ENCODE measurements around the gene TWSG1. TPM values are rescaled to one million over a fixed set of nuclear protein-coding genes. Genes with fewer than 3 reads are reported as not detected.

The TWSG1 gene
- total RNA-seq, result 50.1 TPM

DNA sequence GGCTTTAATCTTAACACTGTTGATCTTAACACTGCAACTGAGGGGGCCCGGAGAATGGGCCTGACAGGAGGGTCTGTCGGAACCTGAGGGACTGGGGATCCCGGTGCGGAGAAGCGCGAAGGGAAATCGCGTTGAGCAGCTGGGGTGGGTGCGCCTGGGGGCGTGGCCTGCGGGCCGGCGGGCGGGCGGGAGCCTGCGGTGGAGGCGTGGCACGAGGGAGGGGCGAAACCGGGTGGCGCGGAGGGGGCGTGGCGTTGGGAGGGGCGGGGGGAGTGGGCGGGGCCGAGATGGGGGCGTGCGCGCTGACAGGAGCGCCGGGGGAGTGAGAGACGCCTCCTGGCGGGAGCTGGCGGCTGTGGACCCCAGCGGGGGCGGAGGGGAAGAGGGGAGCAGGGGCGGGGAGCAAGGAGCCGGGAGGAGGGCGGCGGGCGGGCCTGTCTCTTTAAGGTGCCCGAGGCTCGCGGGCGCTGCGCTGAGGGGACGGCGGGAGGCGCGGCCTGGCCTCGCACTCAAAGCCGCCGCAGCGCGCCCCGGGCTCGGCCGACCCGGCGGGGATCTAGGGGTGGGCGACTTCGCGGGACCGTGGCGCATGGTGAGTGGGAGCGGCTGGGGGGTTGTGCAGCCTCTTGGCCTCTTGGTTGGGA, at the start of gene TWSG1:
Gene TWSG1, plus strand, starts transcription at position 445 of the 644 bp plus-strand sequence. CDS start 2,457 bp downstream, outside the sequence.
- peak; percentile 95 for DNase-seq

DNA sequence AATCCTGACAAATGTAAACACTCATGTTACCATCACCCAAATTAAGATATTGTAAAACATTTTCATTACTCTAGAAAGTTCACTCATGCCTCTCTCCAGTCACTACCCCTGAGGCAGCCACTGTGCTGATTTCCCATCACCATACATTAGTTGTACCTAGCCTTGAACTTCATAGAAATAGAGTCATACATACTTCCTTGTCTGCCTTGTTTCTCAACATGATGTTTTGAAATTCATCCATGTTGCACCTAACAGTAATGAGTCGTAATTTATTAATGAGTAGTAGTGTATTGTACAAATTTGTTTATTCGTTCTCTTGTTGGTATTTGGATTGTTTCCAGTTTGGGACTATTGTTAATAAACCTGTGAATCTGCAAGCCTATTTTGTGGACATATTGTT, 49.0 kb upstream of the TWSG1 start:
- DNase-seq, result peak; percentile 2

DNA sequence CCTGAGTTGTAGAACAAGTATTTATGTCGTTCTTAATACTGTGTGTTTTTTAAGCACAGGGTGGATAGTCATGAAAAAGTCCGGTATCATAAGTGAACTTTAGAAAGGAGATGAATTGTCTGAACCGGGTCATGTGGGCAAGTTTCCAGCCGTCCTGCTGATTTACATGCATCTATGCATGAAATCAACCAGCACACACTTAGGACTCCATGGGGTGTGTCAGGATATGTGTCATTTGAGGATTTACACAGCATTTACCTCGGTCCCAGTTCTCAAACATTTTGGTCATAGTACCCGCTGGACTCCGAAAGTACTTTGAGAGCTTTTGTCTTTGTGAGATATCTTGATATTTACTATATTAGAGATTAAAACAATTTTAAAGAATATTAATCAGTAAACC, 47.5 kb upstream of the TWSG1 start:
- DNase-seq, result no peak

DNA sequence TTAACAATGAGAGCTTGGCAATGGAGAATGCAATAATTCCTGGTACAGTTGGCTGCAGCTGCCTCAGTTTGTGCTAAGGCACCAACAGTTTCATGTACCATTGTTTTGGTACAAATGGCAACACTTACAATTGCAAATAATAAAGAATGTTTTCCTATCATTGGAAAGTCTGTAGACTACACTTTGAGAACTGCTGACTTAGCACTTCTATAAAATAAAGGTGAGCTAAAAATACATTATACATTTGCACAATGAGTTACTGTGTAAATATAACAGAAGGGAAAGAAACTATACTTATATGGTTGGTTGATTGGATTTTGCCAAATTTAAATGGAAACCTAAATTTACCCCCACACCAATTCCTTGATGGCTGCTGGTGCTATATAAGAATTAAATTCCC, 44.9 kb upstream of the TWSG1 start:
- no peak for DNase-seq

DNA sequence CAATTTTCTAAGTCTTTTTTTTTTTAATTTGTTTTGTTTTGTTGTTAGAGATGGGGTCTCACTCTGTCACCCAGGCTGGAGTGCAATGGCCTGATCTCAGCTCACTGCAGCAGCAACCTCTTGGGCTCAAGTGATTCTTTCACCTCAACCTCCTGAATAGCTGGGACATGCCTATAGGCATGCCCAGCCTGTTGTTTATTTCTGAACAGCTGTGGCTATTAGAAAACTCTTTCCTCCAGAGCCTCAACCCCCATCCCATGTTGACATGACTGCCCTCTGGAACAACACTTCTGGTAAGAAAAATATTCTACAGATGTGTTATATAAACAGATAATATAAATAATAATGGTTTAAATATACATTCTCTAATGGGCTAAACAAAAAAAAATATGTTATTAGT, 44.4 kb upstream of the TWSG1 start:
- DNase-seq, result no peak

DNA sequence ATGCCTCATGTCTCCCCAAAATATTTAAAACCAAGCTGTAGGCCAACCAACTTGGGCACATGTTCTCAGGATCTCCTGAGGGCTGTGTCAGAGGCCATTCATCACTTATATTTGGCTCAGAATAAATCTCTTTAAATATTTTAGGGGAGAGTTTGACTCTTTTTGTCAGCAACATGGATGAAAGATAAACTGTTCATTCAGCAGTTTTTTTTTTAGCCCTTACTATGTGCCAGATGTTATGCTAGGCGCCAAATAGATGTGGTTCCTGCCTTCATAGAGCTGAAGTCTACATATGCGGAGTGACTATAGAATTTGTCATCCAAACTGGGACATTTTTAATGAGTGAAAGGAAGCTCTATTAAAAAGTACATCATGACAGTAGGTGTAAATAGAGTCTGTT, 42.5 kb upstream of the TWSG1 start:
- no peak for DNase-seq

DNA sequence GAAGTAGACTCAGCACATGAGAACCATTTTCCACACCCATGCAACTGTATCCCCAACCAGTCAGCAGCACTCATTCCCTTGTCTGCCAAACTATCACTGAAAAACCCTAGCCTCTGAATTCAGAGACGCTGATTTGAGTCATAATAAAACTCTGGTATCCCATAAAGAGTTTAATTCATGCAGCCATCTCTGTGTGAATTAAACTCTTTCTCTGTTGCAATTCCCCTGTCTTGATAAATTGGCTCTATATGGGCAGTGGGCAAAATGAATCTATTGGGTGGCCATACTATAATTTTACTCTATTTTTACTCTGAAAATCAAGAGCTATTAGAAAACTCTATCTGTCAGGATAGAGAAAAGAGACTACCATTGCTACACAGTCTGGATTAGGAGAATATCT, 40.6 kb upstream of the TWSG1 start:
- no peak for DNase-seq

DNA sequence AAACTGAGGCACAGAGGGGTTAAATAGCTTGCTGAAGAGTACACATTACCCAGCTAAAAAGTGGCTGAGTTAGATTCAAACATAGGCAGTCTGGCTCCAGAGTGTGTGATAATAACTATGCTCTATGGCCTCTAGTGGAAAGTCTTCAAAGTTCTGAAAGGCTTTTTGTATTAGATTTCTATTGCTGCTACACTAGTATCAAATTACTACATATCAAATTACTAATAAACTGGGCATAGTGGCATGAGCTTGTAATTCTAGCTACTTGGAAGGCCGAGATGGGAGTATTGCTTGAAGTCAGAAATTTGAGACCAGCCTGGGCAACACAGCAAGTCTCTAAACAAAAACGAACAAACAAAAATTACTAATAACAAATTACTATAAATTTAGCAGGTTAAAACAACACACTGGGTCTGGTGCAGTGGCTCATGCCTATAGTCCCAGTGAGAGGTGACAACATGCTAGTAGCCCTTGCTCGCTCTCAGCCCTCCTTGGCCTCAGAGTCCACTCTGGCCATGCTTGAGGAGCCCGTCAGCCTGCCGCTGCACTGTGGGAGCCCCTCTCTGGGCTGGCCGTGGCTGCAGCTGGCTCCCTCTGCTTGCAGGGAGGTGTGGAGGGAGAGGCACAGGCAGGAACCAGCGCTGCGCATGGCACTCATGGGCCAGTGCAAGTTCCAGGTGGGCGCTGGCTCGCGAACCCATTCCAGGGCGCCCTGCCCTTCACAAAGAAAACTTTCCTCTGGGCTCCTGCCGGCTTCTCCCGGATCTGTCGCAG, 38.2 kb upstream of the TWSG1 start:
- DNase-seq, result no peak

DNA sequence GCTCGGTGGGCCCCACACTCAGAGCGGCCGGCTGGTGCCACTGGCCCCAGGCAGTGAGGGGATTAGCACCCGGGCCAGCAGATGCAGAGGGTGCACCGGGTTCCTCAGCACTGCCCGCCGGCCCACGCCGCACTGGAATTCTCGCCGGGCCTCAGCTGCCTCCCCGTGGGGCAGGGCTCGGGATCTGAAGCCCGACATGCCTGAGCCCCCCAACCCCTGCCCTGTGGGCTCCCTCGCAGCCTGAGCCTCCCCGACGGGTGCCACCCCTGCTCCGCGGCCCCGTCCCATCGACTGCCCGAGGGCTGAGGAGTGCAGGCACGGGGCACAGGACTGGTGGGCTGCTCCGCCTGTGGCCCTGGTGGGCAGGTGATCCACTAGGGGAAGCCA, 37.6 kb upstream of the TWSG1 start:
- DNase-seq, result no peak

DNA sequence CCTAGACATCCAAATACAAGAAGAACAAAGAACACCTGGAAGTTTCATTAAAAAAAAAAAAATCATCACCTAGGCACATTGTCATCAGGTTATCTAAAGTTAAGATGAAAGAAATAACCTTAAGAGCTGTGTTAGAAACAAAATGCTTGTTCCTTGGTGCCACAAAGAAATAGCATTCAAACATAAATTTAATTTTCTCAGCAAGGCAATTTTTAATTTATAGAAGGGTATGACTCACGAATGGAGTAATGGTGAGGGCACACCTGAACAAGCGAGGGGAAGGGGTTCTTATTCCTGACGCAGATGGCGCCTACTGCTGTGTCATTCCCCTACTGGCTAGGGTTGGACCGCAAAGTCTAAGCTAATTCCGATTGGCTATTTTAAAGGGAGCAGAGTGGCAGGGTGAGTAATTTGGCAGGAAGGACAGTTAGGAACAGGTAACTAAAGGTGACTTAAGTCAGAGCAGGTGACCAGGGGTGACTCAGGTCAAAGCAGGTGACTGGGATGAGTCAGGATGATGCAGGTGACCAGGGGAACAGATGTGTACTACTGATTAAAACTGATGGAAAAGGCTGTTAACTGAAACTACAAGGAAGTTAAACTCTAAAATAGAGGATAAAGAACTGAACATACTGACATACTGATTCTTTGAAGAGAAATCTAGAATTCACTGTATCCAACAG, 30.0 kb upstream of the TWSG1 start:
- no peak for DNase-seq

DNA sequence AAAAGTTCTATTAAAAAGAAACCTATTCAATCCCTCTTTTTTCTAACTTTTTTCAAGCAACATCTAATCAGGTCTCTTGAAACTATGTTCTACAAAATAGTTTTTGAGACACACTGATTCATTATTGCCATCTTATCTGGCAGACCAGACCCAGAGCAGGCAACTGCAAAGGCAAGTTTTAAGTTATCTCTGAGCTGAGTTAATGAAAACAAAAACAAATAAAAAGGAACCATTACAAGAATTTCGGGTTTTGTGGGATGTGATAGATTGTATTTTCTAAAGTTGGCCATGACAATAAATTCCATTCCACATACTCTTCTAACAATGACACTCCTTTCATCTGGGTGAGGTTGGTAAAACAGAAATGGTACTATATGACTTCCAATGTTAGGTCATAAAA, 15.2 kb upstream of the TWSG1 start:
- DNase-seq, result no peak

DNA sequence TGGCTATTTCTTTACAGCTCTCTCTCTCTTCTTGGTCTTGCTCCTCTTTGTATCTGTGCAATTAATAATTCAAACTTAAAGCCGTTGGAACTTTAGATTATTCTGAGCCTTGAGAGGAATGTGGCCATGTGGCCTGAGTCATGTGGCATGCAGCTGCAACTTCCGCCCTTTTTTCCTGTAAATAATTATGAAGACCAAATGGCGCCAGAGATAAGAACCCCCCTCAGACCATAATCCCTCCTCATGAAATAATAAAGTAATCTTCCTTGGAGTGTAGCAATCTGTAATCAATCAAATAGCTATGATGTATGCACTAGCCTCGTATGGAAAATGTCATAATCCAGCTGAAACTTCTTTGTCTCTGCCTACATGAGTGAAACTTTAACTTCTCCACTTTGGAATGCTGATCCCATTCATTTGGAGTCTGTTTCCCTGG, 13.5 kb upstream of the TWSG1 start:
- DNase-seq, result peak; percentile 91

DNA sequence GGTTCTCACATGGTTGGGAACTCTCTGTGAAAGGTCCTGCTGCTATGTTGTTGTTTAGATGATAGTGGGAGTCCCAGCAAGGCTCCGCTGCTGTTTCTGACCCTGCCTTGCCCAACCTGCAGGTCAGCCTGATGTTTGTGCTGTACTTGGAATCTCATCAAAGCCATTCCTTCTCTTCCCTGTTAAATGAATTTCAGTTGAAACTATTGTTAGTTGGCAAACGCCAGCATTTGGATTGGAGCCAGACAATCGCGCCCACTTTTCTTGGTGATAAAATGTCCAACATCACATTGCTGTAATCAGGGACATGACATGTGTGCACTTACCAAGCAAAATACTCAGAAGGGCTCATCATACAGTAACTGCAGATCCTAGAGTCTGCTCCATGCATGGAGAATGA, 12.8 kb upstream of the TWSG1 start:
- DNase-seq, result no peak

DNA sequence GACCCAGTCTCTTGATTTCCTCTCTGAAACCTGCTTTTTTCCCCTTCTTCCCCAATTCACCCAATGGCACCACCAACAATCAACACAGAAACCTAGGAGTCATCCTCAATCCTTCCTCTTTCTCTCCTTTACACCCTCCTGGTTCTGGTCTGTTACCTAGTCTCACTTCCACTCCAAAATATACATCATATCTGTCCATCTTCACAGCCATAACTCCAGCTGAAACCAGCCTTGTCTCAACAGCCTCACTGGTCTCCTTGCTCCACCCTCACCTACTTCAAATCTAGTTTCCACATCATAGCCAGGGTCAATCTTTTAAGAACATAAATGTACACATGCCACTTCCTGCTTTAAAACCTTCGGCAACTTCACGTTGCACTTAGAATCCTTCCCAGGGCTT, 11.8 kb upstream of the TWSG1 start:
- no peak for DNase-seq

DNA sequence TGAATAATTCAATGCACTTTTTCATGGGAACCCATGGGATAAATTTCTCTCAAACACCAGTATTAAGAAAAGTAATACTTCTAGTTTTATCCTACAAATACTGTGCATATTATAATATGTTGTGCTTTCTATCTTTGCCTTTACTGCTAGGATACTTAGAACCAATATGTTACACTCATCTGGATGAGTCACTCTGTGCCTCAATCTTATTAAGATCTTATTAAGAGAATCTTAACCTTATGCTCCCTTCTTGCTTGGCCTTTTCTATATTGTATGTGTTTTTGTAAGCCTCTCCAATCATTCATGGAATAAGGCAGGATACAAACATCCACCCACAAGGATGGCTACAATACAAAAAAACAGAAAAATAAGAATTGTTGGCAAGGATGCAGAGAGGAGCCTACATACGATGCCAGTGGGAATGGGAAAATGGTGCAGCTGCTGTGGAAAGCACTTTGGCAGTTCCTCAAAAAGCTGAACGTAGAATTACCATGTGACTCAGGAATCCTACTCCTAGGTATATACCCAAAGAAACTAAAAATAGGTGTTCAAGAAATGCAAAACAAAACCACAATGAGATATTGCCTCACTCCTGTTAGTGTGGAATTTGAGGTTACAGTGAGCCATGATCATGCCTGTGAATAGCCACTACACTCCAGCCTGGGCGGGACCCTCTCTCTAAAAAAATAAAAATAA, 10.7 kb upstream of the TWSG1 start:
- DNase-seq, result no peak

DNA sequence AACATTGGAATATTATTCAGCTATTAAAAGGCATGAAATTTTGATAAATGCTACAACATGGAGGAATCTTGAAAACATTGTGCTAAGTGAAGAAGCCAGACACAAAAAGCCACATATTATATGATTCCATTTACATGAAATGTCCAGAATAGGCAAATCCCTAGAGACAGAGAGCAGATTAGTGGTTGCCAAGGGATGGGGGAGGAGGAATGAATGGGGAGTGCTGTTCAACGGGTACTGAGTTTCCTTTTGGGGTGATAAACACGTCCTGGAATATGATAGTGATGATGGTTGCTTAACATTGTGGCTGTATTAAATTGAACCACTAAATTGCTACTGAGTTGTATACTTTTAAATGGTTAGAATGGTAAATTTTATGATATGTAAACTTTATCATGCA, 8.9 kb upstream of the TWSG1 start:
- DNase-seq, result no peak

DNA sequence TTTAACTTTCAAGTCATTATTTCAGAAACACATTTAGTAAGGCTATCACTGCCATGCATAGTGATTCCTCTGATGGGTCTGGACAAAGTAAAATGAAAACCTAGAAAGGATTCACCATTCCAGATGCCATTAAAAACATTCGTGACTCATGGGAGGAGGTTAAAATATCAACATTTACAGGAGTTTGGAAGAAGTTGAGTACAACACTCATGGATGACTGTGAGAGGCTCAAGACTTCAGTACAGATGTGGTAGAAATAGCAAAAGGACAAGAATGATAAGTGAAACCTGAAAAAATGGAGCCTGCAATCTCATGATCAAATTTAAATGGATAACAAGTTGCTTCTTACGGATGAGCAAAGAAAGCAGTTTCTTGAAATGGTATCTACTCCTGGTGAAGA, 5.8 kb upstream of the TWSG1 start:
- DNase-seq, result no peak

DNA sequence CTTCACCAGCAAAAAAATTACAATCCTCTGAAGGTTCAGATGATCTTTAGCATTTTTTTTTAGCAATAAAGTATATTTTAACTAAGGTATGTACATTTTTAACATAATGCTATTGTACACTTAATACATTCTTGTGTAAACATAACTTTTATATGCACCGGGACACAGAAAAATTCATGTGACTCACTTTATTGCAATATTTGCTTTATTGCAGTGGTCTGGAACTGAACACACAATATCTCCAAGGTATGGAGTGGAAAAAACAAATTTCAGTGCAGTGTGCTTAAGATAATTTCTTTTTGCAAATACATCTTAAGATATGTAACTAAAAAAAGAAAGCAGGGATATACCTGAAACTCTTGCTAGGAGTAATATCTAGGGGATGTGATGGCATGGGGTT, 5.1 kb upstream of the TWSG1 start:
- DNase-seq, result no peak

DNA sequence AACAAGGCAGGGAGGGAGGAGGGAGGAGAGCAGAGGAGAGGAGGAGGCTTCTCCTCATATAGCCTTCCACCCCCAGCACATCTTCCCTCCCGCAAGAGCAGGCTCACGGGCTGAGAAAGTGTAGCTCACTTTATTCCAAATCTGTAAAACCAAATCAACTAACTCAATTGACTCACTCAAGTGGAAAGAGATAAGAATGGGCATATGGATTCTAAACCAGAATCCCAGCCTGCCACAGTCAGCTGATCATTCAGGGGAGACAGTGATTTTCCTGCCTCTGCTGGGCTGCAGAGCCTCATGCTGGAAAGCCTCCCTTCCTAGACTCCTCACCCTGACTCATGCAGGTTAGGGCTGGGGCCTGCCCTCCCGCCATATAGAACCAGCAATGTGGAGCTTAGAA, 4.2 kb upstream of the TWSG1 start:
- DNase-seq, result no peak

DNA sequence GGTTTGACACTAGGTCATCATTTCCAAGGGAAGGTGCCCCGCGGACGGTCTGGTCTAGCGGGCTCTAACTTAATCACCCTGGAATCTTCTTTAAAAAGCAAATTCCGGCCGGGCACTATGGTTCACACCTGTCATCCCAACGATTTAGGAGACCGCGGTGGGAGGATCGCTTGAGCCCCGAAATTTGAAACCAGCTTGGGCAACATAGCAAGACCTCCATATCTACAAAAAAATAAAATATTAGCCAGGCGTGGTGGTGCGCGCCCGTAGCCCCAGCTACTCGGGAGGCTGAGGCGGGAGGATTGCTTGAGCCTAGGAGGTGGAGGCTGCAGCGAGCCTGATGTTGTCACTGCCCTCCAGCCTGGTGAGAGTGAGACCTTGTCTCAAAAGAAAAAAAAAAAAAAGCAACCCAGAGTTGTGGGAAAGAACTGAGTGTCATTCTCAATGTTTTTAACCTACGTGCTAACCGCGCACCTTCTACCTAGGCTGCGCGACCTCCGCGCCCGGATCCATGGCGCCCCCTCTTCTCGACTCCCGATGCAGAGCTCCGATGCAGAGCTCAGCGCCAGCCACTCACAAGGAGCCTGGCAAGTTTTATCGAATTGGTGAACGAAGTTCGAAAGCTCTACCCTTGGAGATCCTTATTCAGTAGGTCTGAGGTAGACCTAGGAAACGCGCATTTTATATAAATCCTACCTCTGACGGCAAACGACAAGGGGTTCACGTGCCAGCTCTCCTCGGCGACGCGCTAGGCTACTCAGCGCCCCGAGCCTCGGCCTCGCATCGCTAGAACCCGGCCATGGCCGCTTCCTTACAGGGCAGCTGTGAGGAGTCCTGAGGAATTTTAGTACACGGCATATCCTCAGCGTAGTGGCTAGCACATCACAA, 888 bp upstream of the TWSG1 start:
- peak; percentile 79 for DNase-seq

DNA sequence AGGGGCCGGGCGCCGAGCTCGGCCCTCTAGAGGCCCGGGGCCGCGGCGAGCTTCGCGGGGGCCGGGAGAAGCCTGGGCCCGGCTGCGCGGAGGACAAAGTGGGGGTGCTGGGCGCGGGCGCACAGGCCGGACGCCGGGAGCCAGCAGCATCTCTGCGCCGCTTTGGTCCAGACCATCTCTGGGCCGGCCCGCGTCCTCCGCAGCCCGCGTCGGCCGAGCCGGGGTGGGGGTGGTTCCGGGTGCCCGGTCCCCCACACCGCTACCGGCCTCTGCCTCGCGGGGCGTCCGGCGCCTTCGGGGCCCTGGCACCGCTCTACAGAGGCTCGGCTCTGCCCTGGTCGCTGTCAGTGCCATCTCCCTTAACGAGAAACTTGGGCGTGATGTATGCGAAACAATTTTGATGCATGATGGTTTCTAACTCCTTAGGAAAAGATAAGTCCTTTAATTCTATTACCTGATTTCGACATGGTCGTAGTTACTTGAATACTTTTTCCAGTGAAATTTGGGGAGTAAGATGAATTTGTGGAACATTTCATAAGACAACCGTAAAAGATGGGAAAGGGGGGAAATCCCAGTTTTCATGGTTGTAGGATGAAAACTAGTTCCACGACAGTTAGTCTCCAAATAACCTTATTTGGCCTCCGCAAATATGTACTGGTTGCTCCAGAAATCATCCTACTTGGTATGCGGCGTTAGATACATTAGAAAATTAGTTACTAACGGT, 562 bp downstream of the TWSG1 start:
- DNase-seq, result peak; percentile 39
